ENCODE results near the gene ITGA6. TPM values are rescaled to one million over a fixed set of nuclear protein-coding genes. Genes with fewer than 3 reads are reported as not detected.
"Not testable (repeated sequence)": the region's sequence is repeated elsewhere in the genome, so short reads cannot be mapped to it uniquely, and the experiment has no call there.

ITGA6 gene
- total RNA-seq, 1 experiment from 2014 or later, result 93.1 TPM

DNA sequence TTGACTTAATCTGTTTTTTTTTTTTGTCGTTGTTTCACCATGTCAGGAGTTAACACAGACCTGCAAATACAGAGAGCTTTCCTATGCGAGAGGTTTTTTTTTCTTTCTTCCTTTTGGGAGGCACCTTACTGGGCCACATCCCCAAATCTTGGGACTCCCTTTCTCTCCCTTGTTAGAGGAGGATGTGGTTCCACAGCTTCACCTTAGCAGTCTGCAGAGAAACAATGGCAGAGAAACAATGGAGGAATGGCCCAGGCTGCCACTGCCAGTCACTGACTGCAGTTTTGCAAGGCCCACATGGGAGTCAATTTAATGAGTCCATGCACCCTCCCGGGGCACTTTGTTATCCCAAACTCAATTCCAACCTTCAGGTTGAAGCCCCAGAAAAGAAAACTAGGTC is 107.7 kb downstream of the ITGA6 start:
- Histone ChIP-seq H3K27ac (ENCODE audit: low read depth, low read length) (no peak overlapping the region), H3K9me3 (ENCODE audit: control insufficient read depth in 1 of 2, insufficient read depth in 1 of 2, low read depth in 1 of 2, low read length in 2 of 2) (peaks cover 4 to 7% of the 10 kb centered on the region in 2 experiments; a peak in 2 of 4 replicates), H3K9ac (ENCODE audit: low read length) (no peak overlapping the region), H3K27me3 (ENCODE audit: insufficient read depth, low read length) (no peaks in the 10 kb centered on the region), H3K79me2 (ENCODE audit: insufficient read depth, low read length) (no peaks in the 10 kb centered on the region), H2AFZ (ENCODE audit: low read depth, low read length, poor library complexity, severe bottlenecking) (no peak overlapping the region), H3K9me2 (ENCODE audit: insufficient read depth) (no peaks in the 10 kb centered on the region), H4K20me1 (ENCODE audit: insufficient read depth) (no peaks in the 10 kb centered on the region), H3K4me2 (ENCODE audit: low read length) (no peak overlapping the region), H3K4me3 (replicated peaks in 1 of 2; ENCODE audit: low read depth in 1 of 2, low read length in 2 of 2) (no peak overlapping the region), H3K36me3 (ENCODE audit: control insufficient read depth in 1 of 2, insufficient read depth in 2 of 2, low read length in 2 of 2) (no peaks in the 10 kb centered on the region), H3K4me1 (ENCODE audit: control insufficient read depth in 1 of 2, insufficient read depth in 2 of 2, low read length in 2 of 2) (no peaks in the 10 kb centered on the region)
- intact Hi-C loops (cut with micrococcal nuclease), result no loop called here
- TF ChIP-seq ELF1 (IDR thresholded peaks at IDR 0.05; ENCODE audit: borderline replicate concordance, low read depth) (no peak), ZFX (IDR thresholded peaks at IDR 0.05) (no peak), FOSL1 (IDR thresholded peaks at IDR 0.05; ENCODE audit: low read depth) (no peak), SP1 (IDR thresholded peaks at IDR 0.05; ENCODE audit: low read depth) (no peak), POLR2AphosphoS5 (IDR thresholded peaks at IDR 0.05; ENCODE audit: low read depth, low read length) (no peak), ZNF274 (IDR thresholded peaks at IDR 0.05; ENCODE audit: low read depth, low read length) (no peak), RAD21 (IDR thresholded peaks at IDR 0.05; ENCODE audit: low read depth) (no peak), EZH2phosphoT487 (IDR thresholded peaks at IDR 0.05; ENCODE audit: borderline replicate concordance) (no peak), TCF7L2 (IDR thresholded peaks at IDR 0.05; ENCODE audit: borderline replicate concordance, extremely low read depth, insufficient read depth, insufficient read length) (no peak), SIN3A (IDR thresholded peaks at IDR 0.05; ENCODE audit: low read depth) (no peak), YY1 (IDR thresholded peaks at IDR 0.05; ENCODE audit: extremely low read depth, insufficient replicate concordance, low read depth, low read length) (no peak), CEBPB (IDR thresholded peaks at IDR 0.05; ENCODE audit: low read depth) (no peak), POLR2A (IDR thresholded peaks at IDR 0.05; ENCODE audit: borderline replicate concordance, extremely low read depth, insufficient read depth, insufficient read length) (no peak), SRF (IDR thresholded peaks at IDR 0.05; ENCODE audit: low read depth) (no peak), CBX3 (IDR thresholded peaks at IDR 0.05; ENCODE audit: low read depth) (no peak), EGR1 (IDR thresholded peaks at IDR 0.05; ENCODE audit: low read depth) (no peak)
- TF ChIP-seq, protein P1, sequence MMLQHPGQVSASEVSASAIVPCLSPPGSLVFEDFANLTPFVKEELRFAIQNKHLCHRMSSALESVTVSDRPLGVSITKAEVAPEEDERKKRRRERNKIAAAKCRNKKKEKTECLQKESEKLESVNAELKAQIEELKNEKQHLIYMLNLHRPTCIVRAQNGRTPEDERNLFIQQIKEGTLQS (IDR thresholded peaks at IDR 0.05), result no peak
- TF ChIP-seq, protein P2, sequence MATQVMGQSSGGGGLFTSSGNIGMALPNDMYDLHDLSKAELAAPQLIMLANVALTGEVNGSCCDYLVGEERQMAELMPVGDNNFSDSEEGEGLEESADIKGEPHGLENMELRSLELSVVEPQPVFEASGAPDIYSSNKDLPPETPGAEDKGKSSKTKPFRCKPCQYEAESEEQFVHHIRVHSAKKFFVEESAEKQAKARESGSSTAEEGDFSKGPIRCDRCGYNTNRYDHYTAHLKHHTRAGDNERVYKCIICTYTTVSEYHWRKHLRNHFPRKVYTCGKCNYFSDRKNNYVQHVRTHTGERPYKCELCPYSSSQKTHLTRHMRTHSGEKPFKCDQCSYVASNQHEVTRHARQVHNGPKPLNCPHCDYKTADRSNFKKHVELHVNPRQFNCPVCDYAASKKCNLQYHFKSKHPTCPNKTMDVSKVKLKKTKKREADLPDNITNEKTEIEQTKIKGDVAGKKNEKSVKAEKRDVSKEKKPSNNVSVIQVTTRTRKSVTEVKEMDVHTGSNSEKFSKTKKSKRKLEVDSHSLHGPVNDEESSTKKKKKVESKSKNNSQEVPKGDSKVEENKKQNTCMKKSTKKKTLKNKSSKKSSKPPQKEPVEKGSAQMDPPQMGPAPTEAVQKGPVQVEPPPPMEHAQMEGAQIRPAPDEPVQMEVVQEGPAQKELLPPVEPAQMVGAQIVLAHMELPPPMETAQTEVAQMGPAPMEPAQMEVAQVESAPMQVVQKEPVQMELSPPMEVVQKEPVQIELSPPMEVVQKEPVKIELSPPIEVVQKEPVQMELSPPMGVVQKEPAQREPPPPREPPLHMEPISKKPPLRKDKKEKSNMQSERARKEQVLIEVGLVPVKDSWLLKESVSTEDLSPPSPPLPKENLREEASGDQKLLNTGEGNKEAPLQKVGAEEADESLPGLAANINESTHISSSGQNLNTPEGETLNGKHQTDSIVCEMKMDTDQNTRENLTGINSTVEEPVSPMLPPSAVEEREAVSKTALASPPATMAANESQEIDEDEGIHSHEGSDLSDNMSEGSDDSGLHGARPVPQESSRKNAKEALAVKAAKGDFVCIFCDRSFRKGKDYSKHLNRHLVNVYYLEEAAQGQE (IDR thresholded peaks at IDR 0.05; ENCODE audit: low read depth), result no peak
- TF ChIP-seq, protein P3, sequence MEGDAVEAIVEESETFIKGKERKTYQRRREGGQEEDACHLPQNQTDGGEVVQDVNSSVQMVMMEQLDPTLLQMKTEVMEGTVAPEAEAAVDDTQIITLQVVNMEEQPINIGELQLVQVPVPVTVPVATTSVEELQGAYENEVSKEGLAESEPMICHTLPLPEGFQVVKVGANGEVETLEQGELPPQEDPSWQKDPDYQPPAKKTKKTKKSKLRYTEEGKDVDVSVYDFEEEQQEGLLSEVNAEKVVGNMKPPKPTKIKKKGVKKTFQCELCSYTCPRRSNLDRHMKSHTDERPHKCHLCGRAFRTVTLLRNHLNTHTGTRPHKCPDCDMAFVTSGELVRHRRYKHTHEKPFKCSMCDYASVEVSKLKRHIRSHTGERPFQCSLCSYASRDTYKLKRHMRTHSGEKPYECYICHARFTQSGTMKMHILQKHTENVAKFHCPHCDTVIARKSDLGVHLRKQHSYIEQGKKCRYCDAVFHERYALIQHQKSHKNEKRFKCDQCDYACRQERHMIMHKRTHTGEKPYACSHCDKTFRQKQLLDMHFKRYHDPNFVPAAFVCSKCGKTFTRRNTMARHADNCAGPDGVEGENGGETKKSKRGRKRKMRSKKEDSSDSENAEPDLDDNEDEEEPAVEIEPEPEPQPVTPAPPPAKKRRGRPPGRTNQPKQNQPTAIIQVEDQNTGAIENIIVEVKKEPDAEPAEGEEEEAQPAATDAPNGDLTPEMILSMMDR (IDR thresholded peaks at IDR 0.05 in 2 of 3, conservative IDR thresholded peaks at IDR 0.05 in 1 of 3; ENCODE audit: borderline replicate concordance in 1 of 3, insufficient read depth in 1 of 3, low read depth in 2 of 3, low read length in 2 of 3), result no peak
- no peak for ATAC-seq
- CTCF ChIA-PET, result no interaction called here
- POLR2A ChIA-PET, result no interaction called here
- RAD21 ChIA-PET (ENCODE audit: low non-redundant PET in 1 of 2, low total read pairs in 2 of 2, uncharacterized antibody in 2 of 2, unreplicated experiment in 2 of 2), result no interaction called here
- no TSS peak for BruUV-seq (replicated peaks)
- no peak for DNase-seq (ENCODE audit: low read depth, low spot score)

DNA sequence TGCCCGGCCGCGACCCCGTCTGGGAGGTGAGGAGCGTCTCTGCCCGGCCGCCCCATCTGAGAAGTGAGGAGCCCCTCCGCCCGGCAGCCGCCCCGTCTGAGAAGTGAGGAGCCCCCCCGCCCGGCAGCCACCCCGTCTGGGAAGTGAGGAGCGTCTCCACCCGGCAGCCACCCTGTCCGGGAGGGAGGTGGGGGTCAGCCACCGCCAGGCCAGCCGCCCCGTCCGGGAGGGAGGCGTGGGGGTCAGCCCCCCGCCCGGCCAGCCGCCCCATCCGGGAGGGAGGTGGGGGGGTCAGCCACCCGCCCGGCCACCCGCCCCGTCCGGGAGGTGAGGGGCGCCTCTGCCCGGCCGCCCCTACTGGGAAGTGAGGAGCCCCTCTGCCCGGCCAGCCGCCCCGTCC is 110.5 kb downstream of the ITGA6 start:
- H2AFZ ChIP-seq (ENCODE audit: low read depth, low read length, poor library complexity, severe bottlenecking); H3K27me3 ChIP-seq (ENCODE audit: insufficient read depth, low read length); H3K4me1 ChIP-seq (ENCODE audit: control insufficient read depth in 1 of 2, insufficient read depth in 2 of 2, low read length in 2 of 2); CTCF ChIA-PET; intact Hi-C loops (cut with micrococcal nuclease); H3K4me3 ChIP-seq (replicated peaks in 1 of 2; ENCODE audit: low read depth in 1 of 2, low read length in 2 of 2); POLR2A ChIA-PET; H3K4me2 ChIP-seq (ENCODE audit: low read length); H4K20me1 ChIP-seq (ENCODE audit: insufficient read depth); H3K9ac ChIP-seq (ENCODE audit: low read length); H3K79me2 ChIP-seq (ENCODE audit: insufficient read depth, low read length); DNase-seq (ENCODE audit: low read depth, low spot score); BruUV-seq (replicated peaks); RAD21 ChIA-PET (ENCODE audit: low non-redundant PET in 1 of 2, low total read pairs in 2 of 2, uncharacterized antibody in 2 of 2, unreplicated experiment in 2 of 2); H3K36me3 ChIP-seq (ENCODE audit: control insufficient read depth in 1 of 2, insufficient read depth in 2 of 2, low read length in 2 of 2); H3K27ac ChIP-seq (ENCODE audit: low read depth, low read length); ATAC-seq; H3K9me3 ChIP-seq (ENCODE audit: control insufficient read depth in 1 of 2, insufficient read depth in 1 of 2, low read depth in 1 of 2, low read length in 2 of 2); H3K9me2 ChIP-seq (ENCODE audit: insufficient read depth): not testable (repeated sequence)

Measured in HCT116 (cell line).